Activated naive CD8-positive, alpha-beta T cell treated with anti-CD3 and anti-CD28 coated beads, Interleukin-2, amount 50 U/mL, for 16 hours (primary cell): ENCODE data around the gene MMD.
"Not testable (repeated sequence)": the region's sequence is repeated elsewhere in the genome, so short reads cannot be mapped to it uniquely, and the experiment has no call there.

ENCODE experiments used
- DNase-seq: peaks from one replicate; pipeline ENCODE4 v3.0.0-alpha.2; 2020; ENCODE audit warnings: low read depth, low spot score

MMD gene

DNA sequence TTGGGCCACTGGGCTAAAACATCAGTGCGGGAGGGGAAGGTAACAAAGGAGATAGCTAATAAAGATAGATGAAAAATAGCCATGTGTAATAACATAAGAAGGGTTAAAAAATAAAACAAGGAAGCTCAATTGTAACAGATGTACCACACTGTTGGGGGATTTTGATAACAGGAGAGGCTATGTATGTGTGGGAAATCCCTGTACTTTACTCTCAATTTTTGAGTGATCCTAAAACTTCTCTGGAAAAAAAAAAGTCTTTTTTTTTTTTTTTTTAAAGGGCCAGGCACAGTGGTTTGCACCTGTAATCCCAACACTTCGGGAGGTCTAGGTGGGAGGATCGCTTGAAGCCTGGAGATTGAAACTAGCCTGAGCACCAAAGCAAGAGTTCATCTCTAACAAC lies 1.9 kb upstream of the MMD start:
- no peak for DNase-seq

GRCh38 chr17:55422828-55423164 lies 1.2 kb upstream of the MMD start:
- not testable (repeated sequence) for DNase-seq

GRCh38 chr17:55420776-55421178 lies 858 bp downstream of the MMD start:
- DNase-seq: no peak

DNA sequence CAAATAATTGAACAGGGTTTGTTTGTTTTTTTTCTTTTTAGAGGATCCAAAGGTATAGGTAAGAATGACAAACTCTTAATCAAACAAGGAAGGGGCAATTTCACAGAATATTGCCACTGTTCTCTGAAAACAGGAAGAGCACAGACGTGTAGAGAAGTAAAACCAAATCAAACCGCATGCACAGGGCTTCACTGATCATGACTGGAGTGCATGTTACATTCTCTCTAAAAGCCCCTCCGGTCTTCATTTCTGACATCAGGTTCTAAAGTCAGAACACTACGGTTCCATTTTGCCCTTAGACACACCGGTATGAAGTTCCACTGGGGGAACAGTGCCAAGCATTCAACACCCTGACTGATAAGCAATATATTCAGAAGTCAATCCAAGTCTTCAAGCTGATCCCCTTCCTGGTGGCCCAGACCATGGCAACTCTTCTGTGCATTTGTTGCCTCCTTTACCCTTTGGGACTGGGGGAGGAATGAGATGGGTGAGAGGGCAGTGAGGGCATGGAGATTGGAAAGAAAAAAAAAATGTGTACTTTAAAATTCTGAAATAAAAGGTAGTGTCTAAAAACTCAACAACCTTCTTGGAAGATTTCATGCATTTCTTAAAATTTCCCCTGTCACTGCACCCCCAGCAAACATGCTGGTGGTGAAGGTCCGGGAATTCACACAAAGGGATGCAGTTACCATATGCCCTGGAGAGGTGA lies 1.4 kb downstream of the MMD start:
- no peak for DNase-seq

- no peak for DNase-seq
Observed at GRCh38 chr17:55418369-55419268, 3.0 kb downstream of the MMD start.

DNA sequence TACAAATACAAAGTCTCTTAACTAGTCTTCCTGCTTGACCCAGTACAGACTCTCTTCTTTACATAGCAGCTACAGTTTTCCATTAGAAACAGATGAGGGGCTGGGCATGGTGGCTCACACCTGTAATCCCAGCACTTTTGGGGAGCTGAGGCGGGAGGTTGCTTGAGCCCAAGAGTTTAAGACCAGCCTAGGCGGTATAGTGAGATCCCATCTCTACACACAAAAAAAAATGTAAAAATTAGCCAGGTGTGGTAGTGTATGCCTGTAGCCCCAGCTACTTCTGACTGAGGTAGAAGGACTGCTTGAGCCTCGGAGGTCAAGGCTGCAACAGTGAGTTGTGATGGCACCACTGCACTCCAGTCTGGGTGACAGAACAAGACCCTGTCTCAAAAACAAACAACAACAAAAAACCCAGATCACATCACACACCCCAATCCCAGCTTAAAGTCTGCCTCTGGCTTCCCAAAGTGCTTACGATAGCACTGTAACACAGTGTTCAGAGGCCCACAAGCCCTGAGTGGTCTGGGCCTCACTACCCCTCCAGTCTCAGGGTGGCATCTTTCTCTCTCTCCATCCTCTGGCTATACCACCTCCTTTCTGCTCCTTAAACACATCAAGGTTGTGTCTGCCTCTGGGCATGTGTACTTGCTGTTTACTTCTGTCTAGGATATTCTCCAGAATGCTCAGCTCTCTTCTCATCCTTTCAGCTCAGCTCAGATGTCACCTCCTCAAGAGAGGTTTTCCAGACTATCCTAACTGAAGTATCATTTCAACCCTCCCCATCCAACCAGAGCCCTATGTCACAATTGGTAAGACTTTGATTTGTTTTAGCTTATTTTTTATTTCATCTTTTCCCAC lies 4.0 kb downstream of the MMD start:
- DNase-seq: no peak

GRCh38 chr17:55416470-55417052 lies 5.1 kb downstream of the MMD start:
- no peak for DNase-seq

DNA sequence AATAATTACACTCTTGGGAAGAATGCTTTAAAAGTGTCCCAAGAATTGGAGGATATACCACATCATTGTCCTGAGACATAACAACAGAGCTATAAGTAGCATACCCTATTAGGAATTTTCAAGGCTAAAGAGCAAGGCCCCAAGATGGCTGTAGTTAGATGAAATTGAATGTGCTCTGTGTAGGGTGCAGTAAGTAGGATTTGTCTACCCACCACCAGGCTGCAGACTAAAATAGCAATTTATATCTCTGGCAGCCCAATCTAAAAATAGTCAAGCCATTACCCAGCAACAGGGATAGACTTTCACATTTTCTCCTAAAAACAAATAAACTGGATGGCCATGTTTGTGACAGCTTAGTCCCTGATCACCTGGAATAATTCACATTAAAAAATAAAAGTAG lies 5.6 kb downstream of the MMD start:
- DNase-seq: no peak

DNA sequence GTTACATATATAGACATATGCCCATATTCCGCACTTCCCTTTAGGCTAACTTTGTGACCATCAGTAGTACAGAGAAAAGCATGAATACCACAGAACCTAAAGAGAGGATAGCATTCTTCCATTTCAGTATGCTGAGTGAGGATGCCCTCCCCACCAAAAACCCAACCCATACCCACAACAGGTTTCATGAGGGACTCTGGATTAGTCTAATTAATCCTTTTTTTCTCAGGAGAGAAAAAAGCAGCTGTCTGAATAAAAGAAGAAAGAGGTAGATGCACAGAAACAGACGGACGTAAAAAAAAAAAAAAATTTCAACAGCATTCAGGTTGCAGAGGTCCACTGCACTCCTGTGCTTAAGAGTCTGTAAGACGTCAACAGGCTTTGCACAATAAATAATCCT lies 6.7 kb downstream of the MMD start:
- DNase-seq: no peak

- DNase-seq: no peak
Observed at GRCh38 chr17:55413825-55414489, 7.7 kb downstream of the MMD start.

GRCh38 chr17:55411463-55411855 lies 10.2 kb downstream of the MMD start:
- DNase-seq: no peak

DNA sequence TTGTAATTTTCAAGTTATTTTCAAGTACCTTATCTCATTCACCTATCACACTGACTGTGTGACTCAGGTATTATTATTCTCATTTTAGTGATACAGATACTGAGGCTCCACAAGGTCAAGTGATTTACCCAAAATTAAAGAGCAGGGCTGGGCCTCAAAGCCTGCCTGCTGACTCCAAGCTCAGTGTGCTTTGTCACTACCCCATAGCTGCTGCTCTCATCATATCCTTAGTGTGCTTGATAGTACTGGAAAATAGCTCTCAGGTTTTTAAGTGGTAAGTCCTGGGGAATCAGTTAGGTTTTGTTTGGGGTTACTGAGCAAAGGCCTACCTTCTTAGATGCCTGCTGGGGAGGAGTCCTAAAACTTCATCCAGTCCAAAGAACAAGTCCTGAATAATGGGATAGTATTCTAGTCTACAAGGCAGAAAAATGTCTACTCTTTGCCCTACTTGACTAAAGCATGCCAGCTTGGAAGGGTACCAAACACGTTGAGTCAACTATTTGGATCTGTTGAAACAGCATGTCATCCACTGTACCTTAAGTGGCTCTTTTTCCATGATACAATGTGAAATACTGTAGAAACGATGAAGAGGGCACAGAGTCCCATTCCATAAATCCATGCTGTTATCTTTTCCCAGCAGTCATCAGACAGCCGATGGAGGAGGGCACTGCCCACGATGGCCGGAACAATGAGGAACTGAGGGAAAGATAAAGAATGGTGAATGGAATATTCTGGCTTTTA lies 10.7 kb downstream of the MMD start:
- no peak for DNase-seq

- DNase-seq: no peak
Observed at GRCh38 chr17:55409030-55409800, 12.4 kb downstream of the MMD start.

DNA sequence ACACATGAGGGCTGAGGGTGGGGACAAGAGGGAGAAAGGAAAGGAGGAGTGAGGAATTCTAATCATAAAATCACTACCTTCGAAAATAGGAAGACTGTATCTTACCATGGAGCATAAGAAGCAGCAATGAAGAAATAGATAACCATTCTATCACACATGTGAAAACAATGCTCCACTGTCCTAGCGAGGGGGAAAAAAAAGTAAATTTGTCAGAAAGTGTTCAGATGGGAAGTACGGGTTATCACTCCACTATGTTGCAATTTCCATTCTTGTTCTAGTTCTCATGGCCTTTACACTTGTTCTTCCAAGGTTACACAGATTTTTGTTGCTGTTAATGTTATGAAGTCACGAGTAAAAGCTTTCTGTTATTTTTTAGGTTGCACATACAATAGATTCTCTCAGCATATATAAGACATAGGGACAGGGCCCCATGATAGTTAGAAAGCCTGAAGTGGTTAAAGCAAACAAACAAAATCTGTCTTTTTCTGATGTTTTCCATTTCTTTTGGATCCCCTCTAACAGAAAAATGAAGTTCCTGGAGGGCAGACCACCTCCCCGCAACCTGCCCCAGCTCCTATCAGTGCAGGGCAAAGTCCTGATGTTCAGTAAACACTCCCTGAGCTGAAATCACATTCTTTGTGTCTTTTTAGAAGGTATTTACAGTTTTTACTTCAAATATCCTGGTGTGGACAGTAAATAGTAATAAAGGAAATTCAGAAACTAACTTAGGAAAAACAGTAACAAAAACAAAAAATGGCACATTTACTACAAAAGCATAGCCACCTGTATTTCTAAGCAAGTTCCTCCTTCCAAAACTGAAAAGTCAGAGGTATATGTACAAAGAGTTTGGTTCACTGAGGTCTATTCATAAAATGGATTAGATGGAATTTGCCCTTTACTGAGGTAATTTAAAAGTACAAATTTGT lies 13.7 kb downstream of the MMD start:
- no peak for DNase-seq

GRCh38 chr17:55405600-55405999 lies 16.0 kb downstream of the MMD start:
- no peak for DNase-seq

DNA sequence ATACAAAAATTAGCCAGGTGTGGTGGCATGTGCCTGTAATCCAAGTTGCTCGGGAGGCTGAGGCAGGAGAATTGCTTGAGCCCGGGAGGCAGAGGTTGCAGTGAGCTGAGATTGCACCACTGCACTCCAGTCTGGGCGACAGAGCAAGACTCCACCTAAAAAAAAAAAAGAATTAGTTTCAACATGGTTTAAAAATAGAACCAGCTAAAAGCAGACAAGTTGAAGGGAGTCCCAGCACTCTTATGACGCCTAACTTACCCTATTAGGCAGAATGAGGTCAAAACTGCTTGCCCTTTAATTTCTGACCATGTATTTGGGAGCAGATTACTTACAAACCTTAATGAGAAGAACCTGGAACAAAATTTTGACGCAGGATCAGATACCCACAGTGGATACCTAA lies 17.4 kb downstream of the MMD start:
- not testable (repeated sequence) for DNase-seq

DNA sequence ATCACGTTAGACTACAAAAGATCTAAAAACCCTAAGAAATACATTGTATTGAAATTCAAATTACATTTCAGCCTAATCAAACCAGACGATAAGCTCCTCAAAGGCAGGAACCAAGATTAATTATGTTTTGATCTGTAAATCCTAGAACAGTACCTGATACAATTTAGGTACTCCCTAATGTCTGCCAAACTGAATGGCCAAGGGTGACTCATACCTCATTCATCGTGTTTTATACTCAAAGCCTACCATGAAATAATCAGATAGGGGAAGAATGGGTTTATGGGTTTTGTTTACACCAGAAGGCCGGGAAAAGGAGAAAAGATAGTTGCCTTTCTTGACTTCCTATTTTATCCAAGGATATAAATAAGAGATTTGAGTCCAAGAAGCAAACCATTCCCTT lies 19.3 kb downstream of the MMD start:
- no peak for DNase-seq

DNA sequence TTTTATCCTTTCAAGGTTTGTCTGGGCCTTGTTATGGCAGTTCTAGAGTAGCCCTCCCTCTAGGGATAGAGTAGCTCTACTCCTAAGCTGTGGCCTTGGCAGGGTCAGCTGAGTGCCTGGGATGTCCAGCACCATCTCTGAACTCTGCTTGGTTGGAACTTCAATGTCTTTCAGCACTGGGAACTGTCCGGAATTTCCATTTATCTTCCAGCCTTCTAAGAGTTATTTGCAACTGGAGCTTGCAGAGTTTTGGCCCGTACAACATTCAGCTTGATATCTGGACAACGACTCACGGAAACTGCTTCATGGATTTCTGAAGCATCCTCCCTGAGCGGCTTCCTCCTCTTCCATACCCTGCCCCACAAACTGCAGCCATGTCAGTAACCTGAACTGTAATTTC lies 22.9 kb downstream of the MMD start:
- DNase-seq: no peak
